DMS114 treated with DMSO at 0.1 percent for 48 hours (cell line): ENCODE measurements around the gene SKOR2.

ENCODE experiments used
- DNase-seq: peaks from one replicate; lab custom pipeline; 2025; ENCODE audit not compliant: unreplicated experiment; lab: John Stamatoyannopoulos, UW

Gene SKOR2

DNA sequence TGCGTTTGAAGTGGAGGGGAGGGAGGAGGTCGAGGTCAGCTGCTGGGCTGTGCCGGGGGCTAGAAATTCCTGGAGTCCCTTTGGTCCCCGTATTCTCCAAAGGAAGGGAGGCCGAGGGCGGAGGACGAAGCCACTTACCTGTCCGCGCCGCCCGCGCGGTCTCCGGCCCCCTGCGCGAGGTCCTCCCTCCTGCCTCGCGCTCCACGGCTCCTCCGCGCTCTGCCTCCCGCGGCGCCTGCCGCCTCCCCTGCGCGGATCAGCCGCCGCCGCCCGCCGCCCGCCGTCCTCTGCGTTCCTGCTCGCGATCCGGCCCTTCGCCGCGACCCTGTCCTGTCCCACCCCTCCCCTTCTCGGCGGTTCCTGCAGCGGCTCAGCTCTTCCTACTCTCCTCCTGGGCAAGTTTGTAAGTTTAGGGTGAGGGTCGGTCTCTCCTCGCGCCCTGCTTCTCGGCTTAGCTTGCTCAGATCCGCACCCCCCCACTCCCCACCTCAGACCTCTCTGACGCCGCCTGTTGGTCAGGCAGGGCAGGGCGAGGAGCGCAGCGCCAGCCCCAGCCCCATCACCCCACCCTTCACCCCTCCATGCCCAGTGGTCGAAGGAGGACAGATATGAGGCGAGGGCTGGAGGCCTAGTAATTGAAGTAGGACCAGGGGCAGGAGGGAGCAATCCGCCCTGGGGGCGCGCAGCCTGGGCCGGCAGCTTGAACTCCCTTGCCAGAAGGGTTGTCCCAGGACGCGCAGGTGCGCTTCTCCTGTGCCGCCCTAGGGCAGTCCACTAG is 9.7 kb upstream of the SKOR2 start:
- DNase-seq: no peak

DNA sequence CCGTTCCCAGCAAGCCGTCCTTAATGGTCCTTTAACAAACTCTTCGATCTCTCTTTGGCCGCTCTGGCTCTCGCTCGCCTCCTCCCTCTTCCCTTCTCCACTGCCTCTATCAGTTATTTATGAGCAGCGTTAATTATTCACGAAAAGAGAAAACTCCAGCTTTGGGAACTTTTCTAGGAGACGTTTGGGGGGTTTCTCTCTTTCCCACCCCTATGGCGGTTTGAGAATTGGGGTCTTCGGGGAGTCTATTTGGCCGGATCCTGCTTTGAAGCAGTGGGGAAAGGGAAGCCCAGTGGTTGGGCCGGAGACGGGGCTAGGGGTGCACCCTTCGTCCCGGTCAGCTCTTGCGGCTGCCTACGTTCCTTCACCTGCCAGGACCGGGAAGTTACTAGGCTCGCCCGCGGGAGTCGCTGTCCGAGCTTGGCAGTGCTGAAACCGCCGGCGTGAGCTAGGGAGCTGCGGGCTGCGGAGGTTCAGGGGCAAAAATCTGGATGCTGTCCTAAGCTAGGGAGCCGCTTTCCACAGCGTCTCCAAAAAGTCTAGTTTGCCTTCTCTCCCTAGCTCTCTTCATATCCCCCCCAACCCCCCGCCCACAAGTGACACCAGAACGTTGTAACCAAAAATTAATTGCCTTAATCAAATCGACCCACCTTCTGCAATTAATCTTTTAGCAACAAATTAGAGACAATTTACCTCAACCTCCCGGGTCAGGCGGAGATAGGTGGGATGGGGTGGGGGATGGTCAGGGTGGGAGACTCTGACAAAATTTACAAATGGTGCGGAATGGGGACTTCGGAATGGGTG is 8.9 kb upstream of the SKOR2 start:
- no peak for DNase-seq

DNA sequence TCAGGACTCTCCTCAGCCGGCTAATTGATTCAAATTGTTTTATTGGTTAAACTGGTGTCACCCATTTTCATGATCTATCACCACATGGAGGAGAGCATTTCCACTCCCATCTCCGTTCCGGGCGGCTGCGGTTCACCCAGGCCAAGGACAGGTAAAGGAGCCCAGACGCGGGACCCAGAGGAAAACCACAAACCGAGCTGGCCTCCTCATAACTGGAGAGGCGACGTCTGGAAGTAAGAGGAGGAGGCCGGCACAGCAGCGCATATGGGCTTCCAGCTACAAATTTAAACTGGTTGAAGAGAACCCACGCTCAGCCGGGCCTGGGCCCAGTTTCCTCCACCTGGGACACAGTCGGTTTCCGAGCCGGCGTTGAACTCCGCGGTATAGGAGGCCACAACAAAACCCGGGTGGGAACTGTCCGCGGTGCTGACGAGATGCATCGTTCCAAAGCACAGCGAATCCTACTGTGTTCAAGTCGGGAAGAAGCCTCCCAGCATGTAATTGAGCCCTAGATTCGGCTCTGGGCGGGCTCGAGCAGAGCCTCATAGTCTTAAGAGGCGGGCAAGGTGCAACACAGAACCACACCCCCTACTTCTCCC is 3.0 kb upstream of the SKOR2 start:
- DNase-seq: no peak

DNA sequence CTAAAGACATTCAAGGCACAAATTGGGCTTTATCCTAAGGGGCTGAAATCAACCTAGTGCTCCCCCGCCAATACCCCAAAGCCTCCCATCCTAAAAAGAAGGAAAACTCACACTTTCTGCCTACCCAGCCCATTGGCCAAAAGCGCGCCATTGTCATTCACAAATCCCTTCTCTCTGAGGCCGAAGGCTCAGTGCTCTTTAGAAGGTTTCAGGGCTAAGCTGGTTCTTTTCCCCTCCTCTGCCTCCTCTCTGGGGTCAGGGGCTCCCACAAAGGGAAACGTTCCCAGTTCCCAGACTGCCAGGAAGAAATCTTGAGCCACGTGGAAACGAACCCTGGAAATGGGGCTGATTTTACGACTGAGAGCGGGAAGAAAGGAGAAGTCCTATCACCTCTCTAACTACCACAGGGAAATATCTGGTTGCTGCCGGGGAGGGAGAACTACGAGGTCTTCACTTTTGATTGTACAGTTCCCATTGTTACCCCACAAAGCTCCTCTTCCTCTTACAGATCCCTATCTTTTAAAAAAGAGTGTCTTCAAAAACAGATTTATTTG is 1.7 kb upstream of the SKOR2 start:
- no peak for DNase-seq

DNA sequence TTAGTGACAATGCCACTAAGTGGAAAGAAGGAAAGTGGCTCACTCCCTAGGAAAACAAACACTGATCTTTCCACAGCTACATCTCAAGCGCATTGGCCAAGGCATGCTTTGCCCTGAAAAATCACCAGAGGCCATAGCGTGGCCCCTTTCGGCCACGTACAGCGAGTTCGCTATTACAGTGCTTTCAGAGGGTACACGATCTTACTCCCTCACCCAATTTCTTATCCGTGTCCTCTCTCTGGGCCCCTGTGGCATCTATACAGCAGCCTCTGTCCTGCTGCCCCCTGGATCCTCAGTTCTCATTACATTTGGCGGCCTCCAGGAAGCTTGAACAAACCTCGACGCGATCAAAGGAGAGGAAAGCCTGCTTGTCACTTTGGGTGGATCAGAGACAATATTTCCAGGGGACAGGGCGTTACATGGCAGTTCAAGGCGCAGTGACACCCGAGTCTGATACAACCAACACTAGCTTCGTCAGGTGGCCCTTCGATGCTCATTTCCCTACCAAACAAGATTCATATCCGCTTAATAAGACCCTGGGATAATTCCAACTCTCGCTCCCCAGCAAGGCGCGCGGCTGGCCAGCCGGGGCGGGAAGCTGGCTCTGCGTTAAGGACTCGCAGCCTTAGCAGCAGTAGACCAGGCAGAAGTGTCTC is 941 bp downstream of the SKOR2 start:
- peak; percentile 9 for DNase-seq

DNA sequence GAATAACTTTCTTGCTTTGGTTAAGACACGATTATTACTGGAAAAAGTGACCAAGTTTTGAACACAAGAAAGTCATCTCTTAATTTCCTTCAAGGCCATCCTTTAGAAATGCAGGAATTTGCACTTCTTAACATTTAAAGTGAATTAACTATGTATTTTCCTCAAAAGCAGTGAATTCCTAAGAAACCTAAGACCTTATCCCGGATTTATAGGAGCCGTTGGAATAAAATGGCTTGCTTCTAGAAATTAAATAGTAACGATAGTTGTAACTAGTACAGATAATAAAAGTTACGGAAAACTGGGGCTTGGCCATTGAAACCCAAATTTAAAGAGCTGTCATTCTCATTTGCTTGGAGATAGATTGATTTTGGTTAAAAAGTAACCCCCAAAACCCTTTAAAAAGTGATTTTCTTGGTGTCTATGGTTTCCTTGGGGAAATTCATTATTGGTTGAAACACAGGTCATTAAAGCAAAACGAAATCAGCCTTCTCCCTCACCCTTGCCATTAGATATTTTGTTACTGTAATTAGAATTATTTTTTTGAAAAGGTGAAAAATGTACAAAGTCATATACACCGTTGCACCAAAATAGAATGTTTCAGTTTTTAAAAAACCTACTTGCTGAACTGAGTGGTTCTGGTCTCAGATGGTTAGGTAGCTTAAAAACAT is 2.0 kb downstream of the SKOR2 start:
- no peak for DNase-seq

DNA sequence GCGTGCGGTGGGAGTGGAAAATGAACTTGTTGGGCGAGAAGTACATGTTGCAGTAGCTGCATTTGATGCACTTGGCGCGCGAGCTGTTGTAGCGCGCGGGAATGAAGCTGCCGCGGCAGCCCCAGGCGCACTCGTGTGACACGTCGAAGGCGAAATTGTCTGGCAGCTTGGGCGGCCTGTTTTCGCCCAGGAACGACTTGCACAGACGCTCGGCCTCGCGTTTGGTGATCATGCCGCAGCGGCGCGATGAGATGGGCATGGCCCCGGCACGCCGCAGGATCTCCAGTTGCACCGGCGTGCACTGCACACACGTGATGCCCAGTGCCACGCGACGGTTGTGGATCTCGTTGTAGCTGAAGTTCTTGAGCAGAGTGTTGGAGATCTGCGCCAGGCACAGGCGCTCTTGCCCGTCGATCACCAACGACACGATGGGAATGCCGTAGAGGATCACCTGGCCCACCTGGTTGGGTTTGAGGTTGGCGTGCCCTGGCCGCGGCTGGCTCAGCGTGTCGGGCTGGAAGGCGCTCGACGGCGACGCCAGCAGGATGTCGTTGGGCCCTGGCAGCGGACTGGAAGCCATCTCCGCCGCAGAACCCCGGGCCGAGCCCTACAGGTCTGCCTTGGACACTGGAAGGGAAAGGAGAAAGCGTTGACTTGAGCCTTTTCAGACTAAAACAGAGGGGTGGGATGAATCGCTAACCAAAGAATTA is 2.7 kb downstream of the SKOR2 start:
- no peak for DNase-seq

DNA sequence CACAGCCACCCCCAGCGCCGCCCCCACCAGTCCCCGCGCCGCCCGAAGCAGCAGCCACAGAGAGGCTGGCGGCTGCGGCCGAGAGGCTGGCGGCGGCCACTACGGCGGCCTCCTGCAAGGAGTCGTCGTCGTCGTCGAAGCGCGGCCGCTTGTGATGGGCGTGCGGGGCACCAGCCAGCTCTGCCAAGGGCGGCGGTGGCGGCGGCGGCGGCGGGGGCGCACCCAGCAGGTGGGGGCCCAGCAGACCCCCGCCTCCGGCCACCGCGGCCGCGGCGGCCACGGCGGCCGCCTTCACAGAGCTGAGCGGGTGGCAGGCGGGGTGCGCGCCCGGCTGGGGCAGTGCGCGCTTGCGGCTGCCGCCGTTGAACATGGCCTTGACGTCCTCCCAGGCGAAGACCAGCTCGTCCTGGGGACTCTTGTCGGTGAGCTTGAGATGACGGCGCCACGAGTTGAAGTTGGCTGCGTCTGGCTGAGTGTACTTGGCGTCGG is 3.3 kb downstream of the SKOR2 start:
- no peak for DNase-seq

DNA sequence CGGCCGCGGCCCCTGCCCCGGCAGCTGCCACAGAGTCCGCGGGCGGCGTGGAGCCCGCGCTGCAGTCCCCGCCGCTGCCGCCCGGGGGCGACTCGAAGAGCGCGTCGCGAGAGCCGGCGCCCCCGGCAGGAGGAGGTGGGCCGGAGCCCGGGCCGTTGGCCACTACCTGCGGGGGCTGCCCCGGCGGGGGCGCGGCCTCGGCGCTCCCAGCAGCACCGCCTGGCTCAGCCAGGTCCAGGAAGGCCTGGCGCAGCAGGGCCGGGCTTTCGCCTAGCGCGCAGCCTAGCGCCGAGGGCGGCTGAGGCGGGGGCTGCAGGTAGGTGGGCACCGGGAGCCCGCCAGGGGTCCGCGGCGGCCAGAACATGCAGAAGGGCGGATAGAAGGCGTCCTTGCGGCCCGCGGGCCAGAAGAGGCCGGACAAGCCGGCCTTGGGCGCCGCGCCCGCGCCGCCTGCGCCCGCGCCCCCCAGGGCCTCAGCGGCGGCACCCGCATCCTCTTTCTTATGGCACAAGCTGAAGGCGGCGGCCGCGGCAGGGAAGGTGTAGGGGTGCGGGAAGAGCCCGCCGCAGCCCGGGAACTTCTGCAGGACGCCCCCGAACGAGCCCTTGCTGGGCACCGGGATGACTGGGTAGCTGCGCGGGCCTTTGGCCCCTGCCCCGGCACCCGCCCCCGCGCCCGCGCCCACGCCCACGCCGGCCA is 3.9 kb downstream of the SKOR2 start:
- DNase-seq: no peak

DNA sequence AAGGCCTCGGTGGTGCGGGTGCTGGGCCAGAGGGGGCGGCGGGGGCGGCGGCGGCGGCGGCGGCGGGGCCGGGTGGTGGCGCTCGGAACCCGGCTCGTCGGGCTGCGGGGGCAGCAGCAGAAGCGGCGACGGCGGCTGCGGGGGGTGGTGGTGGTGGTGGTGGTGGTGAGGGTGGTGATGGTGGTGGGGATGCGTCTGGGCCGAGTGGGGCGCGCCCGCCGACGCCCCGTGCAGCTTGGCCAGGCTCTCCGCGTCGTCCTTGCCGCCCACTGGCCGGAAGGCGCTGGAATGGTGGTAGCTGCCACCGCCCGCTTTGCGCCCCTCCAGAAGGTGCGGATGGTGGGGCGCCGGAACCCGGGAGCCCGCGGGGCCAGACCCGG is 4.4 kb downstream of the SKOR2 start:
- no peak for DNase-seq

DNA sequence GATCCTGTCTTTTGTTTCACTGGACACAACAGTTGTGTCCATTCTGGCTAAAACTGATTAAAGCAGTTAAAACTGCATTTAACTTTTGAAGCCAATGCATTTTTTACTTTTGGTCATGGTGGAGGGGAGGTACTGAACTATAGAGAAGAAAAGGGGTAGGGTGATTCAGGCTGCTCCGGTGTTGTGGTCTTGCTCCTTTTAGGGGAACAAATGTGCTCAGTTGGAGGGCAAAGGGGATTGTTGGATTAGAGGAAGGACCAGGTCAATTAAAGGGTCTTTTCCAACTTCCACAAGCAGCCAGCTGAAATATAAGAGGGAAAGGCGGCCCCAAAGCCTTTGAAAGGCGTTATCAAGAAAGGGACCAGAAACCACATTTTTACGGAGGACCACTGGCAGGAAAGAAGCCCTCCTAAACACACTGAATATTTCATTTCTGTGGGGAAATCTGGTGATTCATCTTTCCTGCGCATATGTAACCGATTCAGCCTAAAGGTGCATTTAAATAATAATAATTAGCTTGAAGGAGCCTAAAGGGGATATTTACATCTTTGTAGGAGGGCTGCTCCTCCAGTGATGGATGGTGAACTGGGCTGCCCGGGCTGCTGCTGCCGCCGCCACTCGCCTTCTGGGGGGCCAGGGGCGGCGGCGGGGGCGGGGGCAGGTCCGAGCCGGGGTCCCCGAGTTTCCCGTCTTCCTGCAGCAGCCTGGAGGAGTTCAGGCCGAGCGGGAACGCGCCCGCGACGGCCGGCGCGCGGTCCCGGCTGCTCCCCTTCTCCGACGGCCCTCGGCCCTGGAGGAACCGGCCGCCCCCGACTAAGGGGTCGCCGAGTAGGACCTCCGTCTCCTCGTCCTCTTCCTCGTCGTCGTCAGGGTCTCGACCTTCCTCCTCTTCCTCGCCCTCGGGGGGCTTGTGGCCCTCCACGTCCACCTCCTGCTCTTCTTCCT is 5.2 kb downstream of the SKOR2 start:
- no peak for DNase-seq

DNA sequence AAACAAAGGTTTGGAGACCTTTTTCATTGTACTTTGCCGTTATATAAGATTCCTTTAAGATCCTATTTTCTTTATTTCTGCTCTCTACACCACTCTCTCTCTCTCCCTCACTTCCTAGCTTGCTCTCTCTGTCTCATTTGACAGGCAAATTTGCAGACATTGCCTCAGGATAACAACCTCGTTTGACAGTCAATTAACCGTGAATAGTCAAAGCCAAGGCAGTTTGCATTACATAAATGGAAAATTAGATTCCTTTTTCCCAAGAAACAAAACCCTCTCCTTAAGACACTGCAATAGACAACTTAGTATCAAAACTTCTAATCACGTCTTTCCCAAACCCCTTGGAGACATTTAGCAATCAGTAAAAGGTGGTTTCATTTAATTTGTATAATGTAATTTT is 7.4 kb downstream of the SKOR2 start:
- DNase-seq: no peak

DNA sequence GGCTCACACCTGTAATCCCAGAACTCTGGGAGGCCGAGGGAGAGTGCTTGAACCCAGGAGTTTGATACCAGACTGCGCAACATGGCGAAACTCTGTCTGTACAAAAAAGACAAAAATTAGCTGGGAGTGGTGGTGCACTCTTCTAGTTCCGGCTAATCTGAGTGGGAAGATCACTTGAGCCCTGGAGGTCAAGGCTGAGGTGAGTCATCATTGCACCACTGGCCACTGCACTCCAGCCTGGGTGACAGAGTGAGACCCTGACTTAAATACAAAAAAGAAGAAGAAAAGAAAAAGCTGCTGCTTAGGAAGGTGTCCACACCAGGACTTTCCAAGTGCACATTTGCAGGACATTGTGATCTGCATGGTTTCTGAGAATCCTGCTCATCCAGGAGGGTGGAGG is 16.4 kb downstream of the SKOR2 start:
- DNase-seq: no peak

DNA sequence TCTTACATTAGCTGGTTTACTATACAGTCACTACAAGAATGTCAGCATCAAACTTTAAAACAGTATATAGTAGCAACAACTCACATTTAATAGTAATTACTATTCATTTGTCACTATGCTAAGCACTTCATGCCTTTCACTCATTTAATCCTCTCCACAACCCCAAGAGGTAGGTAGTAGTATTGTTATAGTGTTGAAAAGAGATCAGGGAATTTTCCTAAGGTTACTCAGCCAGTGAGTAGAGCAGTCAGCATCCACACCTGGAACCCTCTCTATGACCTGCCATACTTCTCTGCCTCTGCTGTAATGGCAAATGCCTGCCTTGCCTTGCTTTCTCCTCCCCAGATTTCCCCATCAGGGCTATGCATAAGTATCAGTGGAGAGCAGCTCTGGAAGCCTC is 24.8 kb downstream of the SKOR2 start:
- DNase-seq: no peak

DNA sequence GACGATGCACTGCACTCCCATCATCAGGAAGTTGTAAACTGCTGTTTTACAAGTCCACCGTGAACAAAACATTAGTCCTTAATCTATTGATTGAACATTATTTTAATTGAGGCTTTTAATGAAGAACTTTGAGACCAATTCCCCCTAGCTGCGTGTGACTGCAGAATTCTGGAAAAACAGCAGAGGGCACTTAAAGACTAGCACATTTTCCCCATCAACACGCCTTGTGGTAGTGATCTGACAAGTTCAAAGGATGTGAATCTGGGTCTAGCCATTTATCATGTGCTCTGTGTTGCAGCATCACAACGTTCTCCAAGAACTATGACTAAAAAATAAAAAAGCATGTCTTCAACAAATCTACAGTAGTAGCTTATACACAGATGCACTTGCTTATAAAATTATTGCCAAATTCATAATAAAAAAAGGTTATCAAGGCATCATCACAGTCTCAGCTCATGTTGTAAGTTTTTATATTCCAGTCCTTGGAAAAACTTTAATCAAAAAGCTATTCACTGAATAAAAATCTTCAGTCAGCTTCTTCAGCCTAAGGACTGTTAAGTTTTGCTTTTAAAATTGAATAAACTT is 35.8 kb downstream of the SKOR2 start:
- DNase-seq: peak; percentile 69

DNA sequence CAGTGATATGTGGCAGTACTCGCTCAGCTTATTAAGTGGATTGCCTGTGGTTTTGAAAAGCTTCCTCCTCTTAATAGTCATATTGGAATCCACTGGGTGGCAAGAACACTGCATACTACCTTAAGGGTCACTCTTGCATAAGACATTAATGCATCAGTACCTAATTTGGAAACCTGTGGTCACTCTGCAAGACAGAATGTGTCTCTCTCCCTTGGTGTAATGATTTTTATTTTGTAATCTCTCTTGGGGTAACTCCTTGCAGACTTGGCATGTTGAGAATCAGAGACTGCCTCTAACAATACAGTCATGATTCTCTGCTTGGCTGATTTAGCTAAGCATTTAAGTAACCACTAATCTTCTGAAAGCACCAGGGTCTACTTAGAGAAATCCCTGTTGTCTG is 42.3 kb downstream of the SKOR2 start:
- no peak for DNase-seq

DNA sequence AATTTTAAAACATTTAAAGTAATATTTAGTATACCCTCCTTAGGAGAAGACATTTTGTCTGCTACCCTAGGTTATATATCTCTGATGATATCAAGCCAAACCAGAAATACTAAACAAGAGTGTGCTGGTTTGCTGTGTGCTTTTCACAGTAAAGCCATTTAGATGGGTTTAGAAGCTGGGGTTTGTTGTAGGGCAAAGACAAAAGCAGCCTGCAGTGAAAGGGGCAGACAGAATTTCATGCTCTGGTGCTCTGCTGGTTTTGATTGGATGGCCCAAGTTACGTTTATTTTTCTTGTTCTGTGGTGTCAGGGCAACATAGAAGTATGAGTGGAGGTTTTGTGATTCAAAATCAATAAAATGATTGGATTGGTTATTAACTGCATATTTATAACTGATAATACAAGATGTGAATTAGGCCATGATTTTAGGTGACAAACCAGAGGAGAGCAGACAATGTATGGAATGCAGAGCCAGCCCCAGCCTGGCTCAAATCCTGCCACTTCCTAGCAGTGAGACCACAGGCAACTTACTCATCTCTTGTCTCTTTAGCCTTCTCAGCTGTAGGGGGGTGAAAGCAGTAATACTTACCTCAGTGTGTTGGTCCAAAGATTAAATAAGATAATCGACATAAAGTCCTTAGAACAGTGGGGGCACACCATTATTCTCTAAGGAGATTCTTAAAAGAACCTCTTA is 44.4 kb downstream of the SKOR2 start:
- no peak for DNase-seq
